Fibroblast of villous mesenchyme (primary cell): ENCODE measurements around the gene DGCR2. TPM values are rescaled to one million over a fixed set of nuclear protein-coding genes. Genes with fewer than 3 reads are reported as not detected.
"Not testable (repeated sequence)": the region's sequence is repeated elsewhere in the genome, so short reads cannot be mapped to it uniquely, and the experiment has no call there.

Source experiments
- DNase-seq: peaks from one replicate; pipeline ENCODE4 v3.0.0-alpha.2; 2010; ENCODE audit warnings: low read depth
- H3K4me3 ChIP-seq: 2 replicates; pipeline ENCODE4 v1.5.1; 2011; ENCODE audit warnings: low read depth, mild to moderate bottlenecking, low read length
- total RNA-seq: library from RNA; depleted of rRNA; stranded (reverse); fragments of >200 nt; gene quantifications from 2 replicates; pipeline ENCODE4 v1.2.3, GENCODE V29; 2012
- TF ChIP-seq, protein P1 (sequence below): IDR thresholded peaks from 2 replicates; pipeline ENCODE4 v1.5.1; 2012; ENCODE audit warnings: low read depth, mild to moderate bottlenecking, low read length; ENCODE audit not compliant: insufficient read depth

Gene DGCR2
- total RNA-seq, 1 donor = 53.5 TPM

GRCh38 chr22:19005905-19006304 lies 116.3 kb downstream of the DGCR2 start:
- TF ChIP-seq, protein P1, sequence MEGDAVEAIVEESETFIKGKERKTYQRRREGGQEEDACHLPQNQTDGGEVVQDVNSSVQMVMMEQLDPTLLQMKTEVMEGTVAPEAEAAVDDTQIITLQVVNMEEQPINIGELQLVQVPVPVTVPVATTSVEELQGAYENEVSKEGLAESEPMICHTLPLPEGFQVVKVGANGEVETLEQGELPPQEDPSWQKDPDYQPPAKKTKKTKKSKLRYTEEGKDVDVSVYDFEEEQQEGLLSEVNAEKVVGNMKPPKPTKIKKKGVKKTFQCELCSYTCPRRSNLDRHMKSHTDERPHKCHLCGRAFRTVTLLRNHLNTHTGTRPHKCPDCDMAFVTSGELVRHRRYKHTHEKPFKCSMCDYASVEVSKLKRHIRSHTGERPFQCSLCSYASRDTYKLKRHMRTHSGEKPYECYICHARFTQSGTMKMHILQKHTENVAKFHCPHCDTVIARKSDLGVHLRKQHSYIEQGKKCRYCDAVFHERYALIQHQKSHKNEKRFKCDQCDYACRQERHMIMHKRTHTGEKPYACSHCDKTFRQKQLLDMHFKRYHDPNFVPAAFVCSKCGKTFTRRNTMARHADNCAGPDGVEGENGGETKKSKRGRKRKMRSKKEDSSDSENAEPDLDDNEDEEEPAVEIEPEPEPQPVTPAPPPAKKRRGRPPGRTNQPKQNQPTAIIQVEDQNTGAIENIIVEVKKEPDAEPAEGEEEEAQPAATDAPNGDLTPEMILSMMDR = no peak
- no peak for DNase-seq

GRCh38 chr22:19004471-19004870 lies 117.7 kb downstream of the DGCR2 start:
- TF ChIP-seq, protein P1 = no peak
- H3K4me3 ChIP-seq = no peak overlapping the region
- no peak for DNase-seq

More at GRCh38 chr22:19005905-19006304, 116.3 kb downstream of the DGCR2 start:
- H3K4me3 ChIP-seq = no peak overlapping the region

DNA sequence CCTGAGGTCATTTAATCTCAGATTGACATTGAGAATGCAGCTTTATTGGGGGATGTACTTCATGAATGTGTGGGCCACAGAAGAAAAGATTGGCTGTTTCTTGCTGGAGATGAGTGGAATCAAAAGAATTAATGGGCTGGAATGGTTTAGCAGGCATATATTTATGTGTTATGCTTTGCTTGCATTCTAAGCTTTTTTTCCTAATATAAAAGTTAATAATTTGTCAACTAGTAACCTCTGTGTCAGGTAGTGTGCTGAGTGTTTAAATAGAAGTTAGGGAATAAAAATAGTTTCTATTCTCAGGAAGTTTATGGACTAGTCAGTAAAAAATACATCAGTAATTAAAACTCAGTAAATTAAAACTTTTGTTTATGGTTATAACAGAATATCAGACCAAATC lies 118.7 kb downstream of the DGCR2 start:
- TF ChIP-seq, protein P1 = no peak
- no peak for DNase-seq
- H3K4me3 ChIP-seq = no peak overlapping the region

- no peak overlapping the region for H3K4me3 ChIP-seq
- DNase-seq = no peak
- TF ChIP-seq, protein P1 = no peak
These were observed 119.6 kb downstream of the DGCR2 start for GRCh38 chr22:19002684-19003038.

GRCh38 chr22:19001204-19001603 lies 121.0 kb downstream of the DGCR2 start:
- DNase-seq = no peak
- no peak overlapping the region for H3K4me3 ChIP-seq
- TF ChIP-seq, protein P1 = no peak

DNA sequence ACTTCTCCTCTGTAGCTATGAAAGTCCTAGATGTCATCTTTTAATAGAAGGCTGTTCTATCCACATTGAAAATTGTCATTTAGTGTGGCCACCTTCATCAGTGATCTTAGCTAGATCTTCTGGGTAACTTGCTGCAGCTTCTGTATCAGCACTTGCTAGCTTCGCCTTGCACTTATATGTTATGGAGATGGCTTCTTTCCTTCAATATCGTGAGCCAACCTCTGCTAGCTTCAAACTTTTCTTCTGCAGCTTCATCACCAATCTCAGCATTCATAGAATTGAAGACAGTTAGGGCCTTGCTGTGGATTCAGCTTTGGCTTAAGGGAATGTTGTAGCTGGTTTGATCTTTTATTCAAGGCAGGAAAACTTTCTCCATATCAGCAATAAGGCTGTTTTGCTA lies 122.1 kb downstream of the DGCR2 start:
- H3K4me3 ChIP-seq, DNase-seq: not testable (repeated sequence)

GRCh38 chr22:18999416-18999815 lies 122.8 kb downstream of the DGCR2 start:
- H3K4me3 ChIP-seq = no peak overlapping the region
- no peak for DNase-seq
- TF ChIP-seq, protein P1 = no peak
